Measurements from ENCODE around the gene NECTIN4. TPM values are rescaled to one million over a fixed set of nuclear protein-coding genes. Genes with fewer than 3 reads are reported as not detected.
A peak's percentile ranks its signal among the peaks of the same experiment; 100 is the strongest.

The NECTIN4 gene
- total and polyA plus RNA-seq, 2 experiments from 2014 or later, result 0.16 TPM; not detected in 1

DNA sequence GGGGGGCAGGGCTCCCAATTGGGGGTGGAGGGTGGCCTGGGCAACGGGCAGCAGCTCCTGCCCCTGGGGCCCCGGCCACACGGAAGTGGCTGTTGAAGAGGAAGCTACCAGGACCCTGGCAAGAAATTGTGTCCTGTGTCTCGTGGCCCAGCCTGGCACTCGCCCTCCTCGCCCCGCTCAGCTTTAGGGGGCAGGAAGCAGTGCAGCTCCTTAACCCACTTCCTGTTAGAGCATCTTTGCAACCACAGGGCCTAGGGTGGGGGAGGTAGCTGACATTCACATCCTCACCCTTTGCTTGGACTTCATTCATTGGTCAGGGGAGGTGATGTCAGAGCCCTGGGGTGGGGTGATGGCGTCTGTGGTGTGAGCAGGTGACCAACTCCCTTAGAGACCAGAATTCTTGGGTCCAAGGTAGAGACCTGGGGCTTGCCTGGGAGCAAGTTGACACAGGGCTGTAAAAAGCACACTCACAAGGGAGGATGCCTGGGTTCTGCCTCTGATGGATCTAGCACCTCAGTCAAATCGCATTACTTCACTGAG is 19.6 kb downstream of the NECTIN4 start, which contains the start of gene ARHGAP30:
ARHGAP30 (minus strand) TSS at position 161 of the 540 bp plus-strand sequence. CDS start 267 bp downstream, outside the sequence.
- no peak within 1 kb of the TSS for H3K4me2 ChIP-seq
- H3K27ac ChIP-seq (ENCODE audit: low read depth), result no peak within 1 kb of the TSS
- no peaks in the 10 kb centered on the region for H3K9me2 ChIP-seq (ENCODE audit: insufficient read depth)
- H3K27ac Mint-ChIP-seq, result no peak within 1 kb of the TSS; the same call in 1 of the 2 replicates
- TF ChIP-seq, protein P1, sequence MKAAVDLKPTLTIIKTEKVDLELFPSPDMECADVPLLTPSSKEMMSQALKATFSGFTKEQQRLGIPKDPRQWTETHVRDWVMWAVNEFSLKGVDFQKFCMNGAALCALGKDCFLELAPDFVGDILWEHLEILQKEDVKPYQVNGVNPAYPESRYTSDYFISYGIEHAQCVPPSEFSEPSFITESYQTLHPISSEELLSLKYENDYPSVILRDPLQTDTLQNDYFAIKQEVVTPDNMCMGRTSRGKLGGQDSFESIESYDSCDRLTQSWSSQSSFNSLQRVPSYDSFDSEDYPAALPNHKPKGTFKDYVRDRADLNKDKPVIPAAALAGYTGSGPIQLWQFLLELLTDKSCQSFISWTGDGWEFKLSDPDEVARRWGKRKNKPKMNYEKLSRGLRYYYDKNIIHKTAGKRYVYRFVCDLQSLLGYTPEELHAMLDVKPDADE (IDR thresholded peaks at IDR 0.05), result no peak
- TF ChIP-seq CREB1 (CRISPR knock-in tag; IDR thresholded peaks at IDR 0.05; ENCODE audit: low read depth), result no peak
- no peak for TF ChIP-seq POLR2AphosphoS5 (IDR thresholded peaks at IDR 0.05; ENCODE audit: low read depth)
- TF ChIP-seq, protein P2, sequence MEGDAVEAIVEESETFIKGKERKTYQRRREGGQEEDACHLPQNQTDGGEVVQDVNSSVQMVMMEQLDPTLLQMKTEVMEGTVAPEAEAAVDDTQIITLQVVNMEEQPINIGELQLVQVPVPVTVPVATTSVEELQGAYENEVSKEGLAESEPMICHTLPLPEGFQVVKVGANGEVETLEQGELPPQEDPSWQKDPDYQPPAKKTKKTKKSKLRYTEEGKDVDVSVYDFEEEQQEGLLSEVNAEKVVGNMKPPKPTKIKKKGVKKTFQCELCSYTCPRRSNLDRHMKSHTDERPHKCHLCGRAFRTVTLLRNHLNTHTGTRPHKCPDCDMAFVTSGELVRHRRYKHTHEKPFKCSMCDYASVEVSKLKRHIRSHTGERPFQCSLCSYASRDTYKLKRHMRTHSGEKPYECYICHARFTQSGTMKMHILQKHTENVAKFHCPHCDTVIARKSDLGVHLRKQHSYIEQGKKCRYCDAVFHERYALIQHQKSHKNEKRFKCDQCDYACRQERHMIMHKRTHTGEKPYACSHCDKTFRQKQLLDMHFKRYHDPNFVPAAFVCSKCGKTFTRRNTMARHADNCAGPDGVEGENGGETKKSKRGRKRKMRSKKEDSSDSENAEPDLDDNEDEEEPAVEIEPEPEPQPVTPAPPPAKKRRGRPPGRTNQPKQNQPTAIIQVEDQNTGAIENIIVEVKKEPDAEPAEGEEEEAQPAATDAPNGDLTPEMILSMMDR (conservative IDR thresholded peaks at IDR 0.05; ENCODE audit: low read depth in 2 of 2), result no peak
- DNase-seq (ENCODE audit: low spot score) (peak; percentile 41), ATAC-seq (peak; percentile 16; the same call in 1 of the 3 replicates)
- H2AFZ ChIP-seq, result 0 out of 2 replicates have a peak within 1 kb of the TSS, but pooled peaks have one; percentile 89
- no peaks in the 10 kb centered on the region for H3K9me3 Mint-ChIP-seq
- H3K27me3 ChIP-seq (ENCODE audit: insufficient read depth), result no peaks in the 10 kb centered on the region
- no peaks in the 10 kb centered on the region for H3K36me3 ChIP-seq (ENCODE audit: insufficient read depth)
- H3K36me3 Mint-ChIP-seq (ENCODE audit: low read depth), result no peaks in the 10 kb centered on the region
- H4K20me1 ChIP-seq (replicated peaks; ENCODE audit: insufficient read depth), result no peaks in the 10 kb centered on the region
- H3K4me1 Mint-ChIP-seq, result peaks cover 5% of the 10 kb centered on the region; the same call in 2 of the 3 replicates
- no peak within 1 kb of the TSS for H3K4me3 Mint-ChIP-seq
- H3K79me2 ChIP-seq (replicated peaks; ENCODE audit: insufficient read depth), result no peaks in the 10 kb centered on the region
- no peaks in the 10 kb centered on the region for H3F3A ChIP-seq (replicated peaks; ENCODE audit: low read depth)
- H3K4me1 ChIP-seq (ENCODE audit: insufficient read depth), result 0 out of 2 replicates have a peak, but pooled peaks cover 4% of the 10 kb centered on the region
- H3K4me3 ChIP-seq, result no peak within 1 kb of the TSS
- peaks cover 14% of the 10 kb centered on the region for H3K27me3 Mint-ChIP-seq (ENCODE audit: insufficient read depth, low read depth, poor library complexity)

DNA sequence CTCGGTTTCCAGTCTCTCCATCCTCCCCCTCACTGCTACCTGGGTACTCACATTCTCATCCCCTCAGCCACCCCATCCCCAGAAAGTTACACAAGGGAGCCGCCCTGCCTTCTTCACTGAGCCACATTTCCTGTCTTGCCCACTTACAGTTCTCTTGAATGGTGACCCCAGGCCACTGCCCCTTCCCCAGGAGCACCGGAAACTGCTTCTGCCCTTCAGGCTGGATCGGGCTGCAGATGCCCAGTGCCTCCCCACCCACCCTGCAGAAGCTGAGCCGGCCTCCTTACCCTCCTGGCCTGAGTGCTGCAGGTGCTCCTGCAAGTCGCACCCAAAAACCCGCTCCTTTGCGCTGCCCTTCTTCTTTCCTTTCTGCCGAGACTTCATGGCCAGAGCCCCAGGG is 20.1 kb downstream of the NECTIN4 start:
- TF ChIP-seq, protein P3, sequence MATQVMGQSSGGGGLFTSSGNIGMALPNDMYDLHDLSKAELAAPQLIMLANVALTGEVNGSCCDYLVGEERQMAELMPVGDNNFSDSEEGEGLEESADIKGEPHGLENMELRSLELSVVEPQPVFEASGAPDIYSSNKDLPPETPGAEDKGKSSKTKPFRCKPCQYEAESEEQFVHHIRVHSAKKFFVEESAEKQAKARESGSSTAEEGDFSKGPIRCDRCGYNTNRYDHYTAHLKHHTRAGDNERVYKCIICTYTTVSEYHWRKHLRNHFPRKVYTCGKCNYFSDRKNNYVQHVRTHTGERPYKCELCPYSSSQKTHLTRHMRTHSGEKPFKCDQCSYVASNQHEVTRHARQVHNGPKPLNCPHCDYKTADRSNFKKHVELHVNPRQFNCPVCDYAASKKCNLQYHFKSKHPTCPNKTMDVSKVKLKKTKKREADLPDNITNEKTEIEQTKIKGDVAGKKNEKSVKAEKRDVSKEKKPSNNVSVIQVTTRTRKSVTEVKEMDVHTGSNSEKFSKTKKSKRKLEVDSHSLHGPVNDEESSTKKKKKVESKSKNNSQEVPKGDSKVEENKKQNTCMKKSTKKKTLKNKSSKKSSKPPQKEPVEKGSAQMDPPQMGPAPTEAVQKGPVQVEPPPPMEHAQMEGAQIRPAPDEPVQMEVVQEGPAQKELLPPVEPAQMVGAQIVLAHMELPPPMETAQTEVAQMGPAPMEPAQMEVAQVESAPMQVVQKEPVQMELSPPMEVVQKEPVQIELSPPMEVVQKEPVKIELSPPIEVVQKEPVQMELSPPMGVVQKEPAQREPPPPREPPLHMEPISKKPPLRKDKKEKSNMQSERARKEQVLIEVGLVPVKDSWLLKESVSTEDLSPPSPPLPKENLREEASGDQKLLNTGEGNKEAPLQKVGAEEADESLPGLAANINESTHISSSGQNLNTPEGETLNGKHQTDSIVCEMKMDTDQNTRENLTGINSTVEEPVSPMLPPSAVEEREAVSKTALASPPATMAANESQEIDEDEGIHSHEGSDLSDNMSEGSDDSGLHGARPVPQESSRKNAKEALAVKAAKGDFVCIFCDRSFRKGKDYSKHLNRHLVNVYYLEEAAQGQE (IDR thresholded peaks at IDR 0.05; ENCODE audit: unreplicated experiment), result no peak
- no peak for TF ChIP-seq STAT1 (IDR thresholded peaks at IDR 0.05; ENCODE audit: unreplicated experiment)
- no peaks in the 10 kb centered on the region for H3K27me3 ChIP-seq (ENCODE audit: insufficient read depth)
- H2AFZ ChIP-seq, result no peak overlapping the region
- no peaks in the 10 kb centered on the region for H3F3A ChIP-seq (replicated peaks; ENCODE audit: low read depth)
- no peaks in the 10 kb centered on the region for H3K36me3 Mint-ChIP-seq (ENCODE audit: low read depth)
- peaks cover 6% of the 10 kb centered on the region; the same call in 2 of the 3 replicates for H3K4me1 Mint-ChIP-seq
- 0 out of 2 replicates have a peak, but pooled peaks cover 4% of the 10 kb centered on the region for H3K4me1 ChIP-seq (ENCODE audit: insufficient read depth)
- H3K27ac Mint-ChIP-seq, result no peak overlapping the region; the same call in 1 of the 2 replicates
- H3K9me3 Mint-ChIP-seq, result no peaks in the 10 kb centered on the region; the same call in 2 of the 3 replicates
- H3K4me2 ChIP-seq, result no peak overlapping the region
- H3K4me3 Mint-ChIP-seq, result no peak overlapping the region
- no peak overlapping the region for H3K27ac ChIP-seq (ENCODE audit: low read depth)
- DNase-seq (ENCODE audit: low spot score) (no peak), ATAC-seq (no peak)
- peaks cover 14% of the 10 kb centered on the region for H3K27me3 Mint-ChIP-seq (ENCODE audit: insufficient read depth, low read depth, poor library complexity)
- H3K9me2 ChIP-seq (ENCODE audit: insufficient read depth), result no peaks in the 10 kb centered on the region
- no peaks in the 10 kb centered on the region for H3K79me2 ChIP-seq (replicated peaks; ENCODE audit: insufficient read depth)
- no peaks in the 10 kb centered on the region for H3K36me3 ChIP-seq (ENCODE audit: insufficient read depth)
- no peaks in the 10 kb centered on the region for H4K20me1 ChIP-seq (replicated peaks; ENCODE audit: insufficient read depth)
- H3K4me3 ChIP-seq, result no peak overlapping the region

Measured in GM23338 (cell line).